ENCODE results near the gene KRT82.
"Not testable (repeated sequence)": the region's sequence is repeated elsewhere in the genome, so short reads cannot be mapped to it uniquely, and the experiment has no call there.

The KRT82 gene

GRCh38 chr12:52405922-52406385, at the start of gene KRT82:
KRT82 (minus strand) TSS chr12:52406335; CDS start chr12:52406277, 58 bp downstream.
- in situ Hi-C loops (cut with MboI; ENCODE audit: low sequenced_read_pairs): no loop called here

- in situ Hi-C loops (cut with MboI; ENCODE audit: low sequenced_read_pairs): no loop called here
These were observed 49.7 kb upstream of the KRT82 start for GRCh38 chr12:52455821-52456220.

GRCh38 chr12:52454411-52455201, 48.5 kb upstream of the KRT82 start:
- in situ Hi-C loops (cut with MboI; ENCODE audit: low sequenced_read_pairs): no loop called here

GRCh38 chr12:52452101-52452500, 46.0 kb upstream of the KRT82 start, which contains the start of gene KRT6B:
KRT6B (minus strand) TSS chr12:52452146; CDS start chr12:52452078, 68 bp downstream.
- in situ Hi-C loops (cut with MboI; ENCODE audit: low sequenced_read_pairs): no loop called here

- in situ Hi-C loops (cut with MboI; ENCODE audit: low sequenced_read_pairs): no loop called here
These were observed 42.1 kb upstream of the KRT82 start for GRCh38 chr12:52448228-52448627.

GRCh38 chr12:52447196-52447595, 41.1 kb upstream of the KRT82 start:
- in situ Hi-C loops (cut with MboI; ENCODE audit: low sequenced_read_pairs): not testable (repeated sequence)

GRCh38 chr12:52446367-52447045, 40.4 kb upstream of the KRT82 start:
- in situ Hi-C loops (cut with MboI; ENCODE audit: low sequenced_read_pairs): no loop called here

GRCh38 chr12:52445876-52446275, 39.7 kb upstream of the KRT82 start:
- in situ Hi-C loops (cut with MboI; ENCODE audit: low sequenced_read_pairs): no loop called here

GRCh38 chr12:52444647-52445595, 38.8 kb upstream of the KRT82 start:
- in situ Hi-C loops (cut with MboI; ENCODE audit: low sequenced_read_pairs): no loop called here

- in situ Hi-C loops (cut with MboI; ENCODE audit: low sequenced_read_pairs): no loop called here
These were observed 37.8 kb upstream of the KRT82 start for GRCh38 chr12:52443966-52444365.

GRCh38 chr12:52442600-52443061, 36.5 kb upstream of the KRT82 start:
- in situ Hi-C loops (cut with MboI; ENCODE audit: low sequenced_read_pairs): no loop called here

- in situ Hi-C loops (cut with MboI; ENCODE audit: low sequenced_read_pairs): no loop called here
These were observed 35.3 kb upstream of the KRT82 start for GRCh38 chr12:52441320-52441911.

- in situ Hi-C loops (cut with MboI; ENCODE audit: low sequenced_read_pairs): no loop called here
These were observed 34.7 kb upstream of the KRT82 start for GRCh38 chr12:52440821-52441319.

- in situ Hi-C loops (cut with MboI; ENCODE audit: low sequenced_read_pairs): no loop called here
These were observed 33.7 kb upstream of the KRT82 start for GRCh38 chr12:52439845-52440244.

- in situ Hi-C loops (cut with MboI; ENCODE audit: low sequenced_read_pairs): no loop called here
These were observed 33.3 kb upstream of the KRT82 start for GRCh38 chr12:52439420-52439819.

- in situ Hi-C loops (cut with MboI; ENCODE audit: low sequenced_read_pairs): no loop called here
These were observed 32.5 kb upstream of the KRT82 start for GRCh38 chr12:52438305-52439301.

- in situ Hi-C loops (cut with MboI; ENCODE audit: low sequenced_read_pairs): no loop called here
These were observed 31.4 kb upstream of the KRT82 start for GRCh38 chr12:52437508-52437907.

- in situ Hi-C loops (cut with MboI; ENCODE audit: low sequenced_read_pairs): no loop called here
These were observed 30.8 kb upstream of the KRT82 start for GRCh38 chr12:52436828-52437474.
